Left kidney (tissue), 2 donors: ENCODE data around the gene SLX9. TPM values are rescaled to one million over a fixed set of nuclear protein-coding genes. Genes with fewer than 3 reads are reported as not detected.

Experiments
- DNase-seq: peaks from one replicate; pipeline ENCODE4 v3.0.0-alpha.2; 2013
- polyA plus RNA-seq: library from polyadenylated mRNA; unstranded; fragments of 120-200 nt; gene quantifications from one replicate; pipeline ENCODE4 v1.2.1, GENCODE V29; 2013; ENCODE audit not compliant: insufficient read length

SLX9 gene
- polyA plus RNA-seq, 1 donor = 11.2 TPM

DNA sequence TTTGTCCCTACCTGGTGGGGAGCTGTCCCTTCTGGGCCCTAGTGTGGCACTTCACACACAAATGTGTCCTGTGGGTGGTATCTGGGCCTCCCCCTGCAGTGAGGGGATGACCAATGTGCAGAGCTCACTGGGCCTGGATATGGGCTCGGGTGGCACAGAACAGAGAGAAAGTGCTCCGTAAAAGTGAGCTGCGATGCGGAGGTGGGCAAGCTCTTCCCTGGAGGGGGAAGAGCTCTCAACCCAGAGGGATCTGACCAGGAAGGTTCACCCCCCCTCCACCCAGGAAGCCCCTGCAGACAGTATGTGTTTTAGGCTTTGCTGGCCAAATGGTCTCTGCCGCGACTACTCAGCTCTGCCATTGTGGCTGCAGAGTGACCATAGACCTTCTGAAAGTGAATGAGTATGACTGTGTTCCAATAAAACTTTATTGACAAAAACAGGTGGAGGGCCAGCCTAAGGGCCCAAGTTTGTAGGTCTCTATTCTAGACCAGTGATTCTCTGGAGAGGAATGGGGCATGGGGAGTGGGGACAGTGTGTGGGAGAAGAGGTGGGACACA is 10.5 kb upstream of the SLX9 start:
- no peak for DNase-seq

GRCh38 chr21:44929799-44930542 is 9.9 kb upstream of the SLX9 start:
- DNase-seq = no peak

DNA sequence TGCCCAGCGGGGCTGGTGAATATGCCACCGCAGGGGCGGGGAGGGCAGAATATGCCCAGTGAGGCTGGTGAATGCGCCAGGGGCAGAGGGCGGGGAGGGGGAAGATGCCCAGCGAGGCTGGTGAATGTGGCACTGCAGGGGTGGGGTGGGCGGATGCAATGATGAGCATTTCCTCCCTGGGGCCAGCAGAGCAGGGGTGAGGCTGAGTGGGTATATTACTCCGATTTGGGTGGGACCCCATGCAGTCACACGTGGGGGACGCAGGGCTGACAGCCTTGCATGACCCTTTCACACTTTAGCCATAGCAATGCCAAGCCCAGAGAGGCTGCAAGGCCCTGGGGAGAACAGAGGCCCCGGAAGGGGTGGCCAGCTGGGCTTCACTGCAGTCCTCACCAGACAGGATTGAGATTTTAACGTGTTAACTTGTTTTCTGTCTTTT is 9.3 kb upstream of the SLX9 start:
- DNase-seq = no peak

DNA sequence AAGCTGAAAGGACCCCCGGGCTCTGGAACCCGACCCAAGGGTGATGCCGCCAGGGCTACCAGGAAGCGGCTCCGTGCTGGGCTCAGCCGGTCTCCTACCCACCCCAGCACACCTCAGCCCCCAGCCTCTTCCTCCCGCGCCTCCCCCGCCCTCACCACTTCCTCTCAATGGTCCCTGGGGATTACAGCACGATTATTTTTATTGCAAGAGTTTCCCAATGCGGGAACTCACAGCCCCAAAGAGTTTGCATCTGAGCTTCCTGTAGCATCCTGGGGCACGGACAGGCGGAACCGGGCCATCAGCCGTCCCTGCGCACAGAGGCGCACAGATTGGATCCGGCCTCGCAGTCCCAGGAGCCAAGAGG is 8.7 kb upstream of the SLX9 start:
- no peak for DNase-seq

- DNase-seq = no peak
These were observed 8.1 kb upstream of the SLX9 start for GRCh38 chr21:44931501-44932407.

- DNase-seq = no peak
These were observed 7.2 kb upstream of the SLX9 start for GRCh38 chr21:44932408-44933181.

DNA sequence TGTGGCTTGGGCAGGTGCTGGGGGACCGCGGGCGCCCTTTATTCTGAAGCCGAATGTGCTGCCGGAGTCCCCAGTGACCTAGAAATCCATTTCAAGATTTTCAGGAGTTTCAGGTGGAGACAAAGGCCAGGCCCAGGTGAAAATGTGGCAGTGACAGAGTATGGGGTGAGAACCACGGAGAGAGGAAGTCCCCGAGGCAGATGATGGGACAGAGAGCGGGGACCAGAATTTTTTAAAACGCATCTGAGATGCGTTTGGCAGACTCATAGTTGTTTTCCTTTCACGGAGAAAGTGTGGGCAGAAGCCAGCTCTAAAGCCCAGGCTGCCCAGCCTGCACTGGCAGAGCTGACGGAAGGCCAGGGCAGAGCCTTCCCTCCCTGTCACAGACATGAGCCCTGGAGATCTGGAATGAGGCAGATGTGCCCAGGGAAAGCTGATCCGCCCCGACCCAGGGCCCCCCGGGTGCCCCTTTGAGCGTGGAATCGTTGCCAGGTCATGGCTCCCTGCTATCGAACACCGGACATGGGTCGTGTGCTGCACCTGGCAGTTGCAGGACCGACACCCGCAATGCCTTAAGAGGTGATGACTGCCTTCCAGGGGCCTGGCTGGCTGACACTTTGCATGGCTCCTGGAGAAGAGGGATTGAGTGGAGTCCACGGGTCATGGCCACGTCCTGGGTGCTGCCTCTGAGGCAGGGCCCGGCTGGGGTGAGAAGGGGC is 6.5 kb upstream of the SLX9 start:
- DNase-seq = no peak

DNA sequence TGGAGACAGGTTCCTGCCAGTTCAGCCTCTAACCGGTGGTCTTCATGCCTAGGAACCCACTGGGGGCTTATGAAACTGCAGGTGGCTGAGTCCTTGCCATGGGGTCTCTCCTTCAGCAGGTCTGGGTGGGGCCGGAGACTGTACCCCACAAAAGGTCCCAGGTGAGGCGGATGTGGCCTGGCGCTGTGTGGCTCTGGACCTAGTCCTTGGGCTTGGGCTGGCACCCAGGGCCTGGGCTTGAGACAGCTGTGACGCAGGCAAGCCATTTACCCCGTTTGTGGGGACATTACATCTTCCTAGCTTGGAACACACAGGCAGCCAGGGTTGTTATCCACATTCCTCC is 5.9 kb upstream of the SLX9 start:
- DNase-seq = no peak

DNA sequence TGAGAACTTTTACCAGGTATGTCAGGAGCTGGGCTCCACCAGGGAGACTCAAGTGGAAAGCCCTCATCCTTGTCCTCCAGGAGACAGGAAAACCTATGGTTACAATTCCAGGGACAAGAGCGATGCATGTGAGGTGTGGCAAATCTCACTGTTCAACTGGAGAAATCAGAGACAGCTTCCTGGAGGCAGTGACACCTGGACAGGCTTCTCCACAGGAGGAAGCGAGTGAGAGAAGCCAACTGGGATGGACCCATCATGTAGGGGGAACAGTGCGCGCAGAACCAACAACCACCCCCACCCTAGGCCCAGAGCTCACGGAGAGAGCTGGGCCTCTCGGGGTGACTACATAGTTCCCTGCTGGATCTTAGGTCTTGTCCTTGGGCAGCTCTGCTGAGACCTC is 5.6 kb upstream of the SLX9 start:
- DNase-seq = no peak

GRCh38 chr21:44934797-44935532 is 4.9 kb upstream of the SLX9 start:
- no peak for DNase-seq

DNA sequence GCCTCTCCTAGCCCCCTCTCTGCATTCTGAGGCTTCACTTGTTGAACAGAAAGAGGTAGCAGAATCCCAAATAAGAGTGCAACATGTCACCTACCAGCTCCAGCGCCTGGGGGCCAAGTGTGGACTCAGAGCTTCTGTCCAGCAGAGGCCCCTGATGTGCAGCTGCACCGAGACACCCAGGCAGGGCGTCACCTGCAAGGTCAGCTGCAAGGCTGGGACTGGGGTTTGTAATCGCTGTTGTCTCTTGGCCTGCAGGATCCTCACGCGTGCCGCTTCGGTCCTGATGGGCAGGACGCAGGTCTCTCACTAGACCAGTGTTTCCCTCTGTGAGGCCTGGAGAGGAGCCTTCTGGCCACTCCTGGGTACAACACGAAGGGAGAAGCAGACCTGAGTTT is 4.3 kb upstream of the SLX9 start:
- DNase-seq = no peak

DNA sequence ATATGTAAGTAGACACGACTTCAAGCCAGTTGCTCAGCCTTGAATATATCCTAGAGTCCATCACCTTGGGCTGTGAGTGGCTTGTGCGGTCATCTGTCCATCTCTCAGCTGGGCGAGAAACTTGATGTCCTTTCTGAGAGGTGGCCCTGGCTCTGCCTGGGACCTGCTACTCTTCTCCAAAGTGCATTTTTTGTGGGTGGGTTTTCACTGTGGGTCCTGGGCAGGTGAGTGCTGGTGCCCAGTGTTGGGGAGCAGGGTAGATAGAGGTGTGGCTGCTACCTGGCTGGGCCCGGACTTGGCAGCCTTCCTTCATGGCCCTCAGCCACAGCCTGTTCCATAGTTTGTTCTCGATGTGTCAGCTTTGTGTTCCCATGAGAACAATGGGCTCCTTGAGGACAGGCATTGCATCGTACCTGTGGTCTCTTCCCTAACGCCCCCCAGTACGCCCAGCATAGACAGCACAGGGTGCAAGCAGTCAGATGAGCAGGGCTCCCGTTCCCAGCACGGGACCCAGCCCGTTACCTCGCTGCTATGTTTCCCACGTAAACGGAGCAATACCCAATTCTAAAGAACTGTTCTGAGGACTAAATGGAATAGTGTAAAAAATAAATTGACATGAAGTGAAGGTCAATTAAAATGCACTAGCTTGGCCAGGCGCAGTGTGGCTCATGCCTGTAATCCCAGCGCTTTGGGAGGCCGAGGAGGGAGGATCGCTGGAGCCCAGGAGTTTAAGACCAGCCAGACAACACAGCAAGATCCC is 877 bp upstream of the SLX9 start:
- DNase-seq = no peak

GRCh38 chr21:44940116-44940631 is 345 bp downstream of the SLX9 start:
- no peak for DNase-seq

DNA sequence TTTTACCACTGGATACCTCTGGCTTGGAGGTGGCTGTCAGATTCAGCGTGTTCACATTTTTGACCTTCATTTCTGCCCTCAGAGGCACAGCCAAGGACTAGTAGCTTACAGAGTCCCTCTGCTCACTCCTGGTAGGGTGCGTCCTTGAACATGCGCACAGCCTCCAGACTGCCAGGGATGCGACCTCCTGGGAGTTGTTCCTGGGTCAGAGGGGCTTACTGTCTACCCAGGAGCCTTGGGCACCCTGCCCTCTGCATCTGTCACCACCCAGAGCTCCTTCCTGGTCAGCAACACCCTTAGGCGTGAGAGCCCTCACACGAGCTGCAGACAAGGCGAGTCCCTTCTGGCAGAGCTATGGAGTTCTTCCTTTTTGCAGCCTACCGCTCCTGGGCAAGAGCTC is 1.7 kb downstream of the SLX9 start:
- DNase-seq = no peak

GRCh38 chr21:44942566-44942965 is 2.7 kb downstream of the SLX9 start:
- DNase-seq = no peak

- no peak for DNase-seq
These were observed 3.3 kb downstream of the SLX9 start for GRCh38 chr21:44943005-44943685.

- no peak for DNase-seq
These were observed 4.1 kb downstream of the SLX9 start for GRCh38 chr21:44943686-44944550.

GRCh38 chr21:44944596-44944995 is 4.8 kb downstream of the SLX9 start:
- DNase-seq = no peak
